ENCODE results near the gene LENEP.
"Not testable (repeated sequence)": the region's sequence is repeated elsewhere in the genome, so short reads cannot be mapped to it uniquely, and the experiment has no call there.

LENEP gene

DNA sequence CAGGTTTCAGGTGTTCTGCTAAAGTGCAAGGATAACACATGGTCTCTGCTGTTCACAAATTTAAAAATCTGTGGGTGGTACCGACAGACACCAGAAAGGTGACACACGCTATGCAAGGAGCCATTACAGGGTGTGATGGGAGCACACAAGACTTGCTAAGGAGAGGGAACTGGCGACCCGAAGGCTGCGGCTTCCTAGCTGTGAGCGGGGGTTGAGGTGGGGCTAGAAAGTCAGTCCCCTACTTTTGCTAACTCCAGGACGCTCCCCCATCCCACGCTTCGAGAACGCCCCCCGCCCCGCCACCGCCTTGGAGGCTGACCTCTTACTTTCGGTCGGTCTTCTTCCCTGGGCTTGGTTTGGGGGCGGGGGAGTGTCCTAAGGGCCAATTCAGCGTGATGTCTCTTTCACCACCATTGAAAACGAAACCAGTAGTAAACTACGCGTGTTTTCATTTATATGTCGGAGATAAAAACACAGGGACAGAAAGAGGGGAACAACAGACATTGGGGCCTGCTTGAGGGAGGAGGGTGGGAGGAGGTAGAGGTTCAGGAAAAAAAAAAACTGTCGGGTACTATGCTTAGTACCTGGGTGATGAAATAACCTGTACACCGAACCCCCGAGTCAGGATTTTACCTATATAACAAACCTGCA, 17.9 kb upstream of the LENEP start:
- no peak for DNase-seq (ENCODE audit: low spot score)

DNA sequence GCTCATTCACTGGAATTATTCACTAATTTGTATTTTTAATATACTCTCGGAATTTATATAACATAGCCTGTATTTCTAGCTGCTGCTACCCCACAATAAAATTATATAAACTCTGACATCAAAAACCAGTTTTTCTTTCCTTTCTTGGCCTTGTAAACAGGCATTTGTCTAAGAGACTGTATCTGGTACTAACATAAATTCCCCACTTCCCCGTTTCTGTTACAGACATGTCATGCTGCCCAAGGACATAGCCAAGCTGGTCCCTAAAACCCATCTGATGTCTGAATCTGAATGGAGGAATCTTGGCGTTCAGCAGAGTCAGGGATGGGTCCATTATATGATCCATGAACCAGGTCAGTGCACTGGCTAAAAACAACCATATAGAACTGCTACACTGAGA, 15.6 kb upstream of the LENEP start:
- not testable (repeated sequence) for DNase-seq (ENCODE audit: low spot score)

GRCh38 chr1:154978360-154978759, 15.0 kb upstream of the LENEP start:
- no peak for DNase-seq (ENCODE audit: low spot score)

GRCh38 chr1:154982341-154982740, 11.0 kb upstream of the LENEP start:
- no peak for DNase-seq (ENCODE audit: low spot score)

DNA sequence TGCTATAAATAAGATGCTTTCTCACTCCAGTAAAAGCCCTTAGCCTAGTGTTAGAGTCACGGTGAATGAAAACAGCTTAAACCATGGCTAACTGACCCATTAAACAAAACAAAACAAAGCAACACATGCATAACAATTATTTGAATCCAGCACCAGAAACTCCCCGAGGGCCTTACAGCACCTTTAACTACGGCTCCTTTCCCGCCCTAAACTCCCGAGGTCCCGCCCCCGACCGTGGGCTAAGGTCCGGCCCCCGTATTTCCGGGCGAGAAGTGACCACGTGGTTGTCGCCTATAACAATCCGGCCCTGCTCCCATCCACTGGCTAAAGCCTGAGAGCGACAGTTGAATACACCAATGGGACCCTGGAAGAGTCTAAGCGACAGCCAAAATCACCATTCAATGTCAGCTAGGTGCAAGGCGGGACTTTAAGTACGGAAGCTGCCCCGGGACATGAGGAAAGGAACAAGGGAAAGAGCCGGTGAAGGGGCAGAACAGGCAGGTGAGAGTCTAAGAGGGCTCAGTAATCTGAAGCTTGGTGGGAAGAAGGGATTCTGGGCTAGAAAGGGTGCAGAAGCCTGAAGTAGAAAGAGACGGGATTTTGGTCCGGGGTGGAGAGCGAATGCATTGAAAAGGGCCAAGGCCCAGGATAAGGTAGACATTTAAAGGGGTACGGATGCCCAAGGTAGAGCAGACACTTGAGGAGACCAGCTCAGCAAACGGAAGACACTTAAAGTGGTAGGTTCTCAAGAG, 10.3 kb upstream of the LENEP start, which contains the start of gene FLAD1:
Gene FLAD1 (plus strand): TSS at position 448 of the 752 bp plus-strand sequence. CDS start 351 bp downstream, outside the sequence.
- peak; percentile 95 for DNase-seq (ENCODE audit: low spot score)

- DNase-seq (ENCODE audit: low spot score) = no peak
These were observed 9.5 kb upstream of the LENEP start for GRCh38 chr1:154983776-154984466.

DNA sequence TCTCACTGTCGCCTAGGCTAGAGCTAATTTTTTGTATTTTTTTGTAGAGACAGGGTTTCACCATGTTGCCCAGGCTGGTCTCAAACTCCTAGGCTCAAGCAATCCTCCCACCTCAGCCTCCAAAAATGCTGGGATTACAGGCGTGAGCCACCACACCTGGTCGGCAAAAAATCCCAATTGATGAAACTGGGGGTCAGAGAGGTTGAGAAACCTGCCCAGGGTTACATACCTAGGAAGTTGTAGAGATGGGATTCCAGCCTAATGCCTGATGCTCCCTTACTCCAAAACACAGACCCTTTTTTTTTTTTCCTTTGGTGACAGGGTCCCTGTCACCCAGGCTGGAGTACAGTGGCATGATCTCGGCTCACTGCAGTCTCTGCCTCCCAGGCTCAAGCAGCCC, 6.7 kb upstream of the LENEP start:
- not testable (repeated sequence) for DNase-seq (ENCODE audit: low spot score)

- DNase-seq (ENCODE audit: low spot score) = no peak
These were observed 6.1 kb upstream of the LENEP start for GRCh38 chr1:154987326-154987725.

GRCh38 chr1:154988058-154988954, 5.1 kb upstream of the LENEP start:
- no peak for DNase-seq (ENCODE audit: low spot score)

GRCh38 chr1:154989195-154989860, 4.1 kb upstream of the LENEP start:
- DNase-seq (ENCODE audit: low spot score) = no peak

- no peak for DNase-seq (ENCODE audit: low spot score)
These were observed 3.1 kb upstream of the LENEP start for GRCh38 chr1:154990276-154990675.

- no peak for DNase-seq (ENCODE audit: low spot score)
These were observed 440 bp upstream of the LENEP start for GRCh38 chr1:154992721-154993571.

DNA sequence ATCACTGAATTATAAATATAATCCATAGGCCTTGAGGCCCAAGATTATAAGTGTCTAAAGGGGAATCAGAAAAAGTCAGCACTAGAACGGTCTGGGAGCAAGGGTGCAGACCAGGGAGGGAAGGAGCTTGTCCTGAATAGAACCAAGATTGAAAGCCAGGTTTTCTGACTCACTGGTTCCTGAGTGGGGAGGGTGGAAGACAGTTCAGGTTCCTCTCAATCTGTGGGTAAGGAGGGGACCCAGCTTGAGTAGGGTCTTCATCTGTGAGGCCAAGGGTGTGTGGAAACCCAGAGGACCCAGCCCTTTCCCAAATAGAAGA, 842 bp downstream of the LENEP start:
- no peak for DNase-seq (ENCODE audit: low spot score)

- DNase-seq (ENCODE audit: low spot score) = no peak
These were observed 1.2 kb downstream of the LENEP start for GRCh38 chr1:154994591-154994990.

- DNase-seq (ENCODE audit: low spot score) = not testable (repeated sequence)
These were observed 2.1 kb downstream of the LENEP start for GRCh38 chr1:154995301-154995983.

GRCh38 chr1:154996966-154997701, 3.7 kb downstream of the LENEP start:
- DNase-seq (ENCODE audit: low spot score) = no peak

DNA sequence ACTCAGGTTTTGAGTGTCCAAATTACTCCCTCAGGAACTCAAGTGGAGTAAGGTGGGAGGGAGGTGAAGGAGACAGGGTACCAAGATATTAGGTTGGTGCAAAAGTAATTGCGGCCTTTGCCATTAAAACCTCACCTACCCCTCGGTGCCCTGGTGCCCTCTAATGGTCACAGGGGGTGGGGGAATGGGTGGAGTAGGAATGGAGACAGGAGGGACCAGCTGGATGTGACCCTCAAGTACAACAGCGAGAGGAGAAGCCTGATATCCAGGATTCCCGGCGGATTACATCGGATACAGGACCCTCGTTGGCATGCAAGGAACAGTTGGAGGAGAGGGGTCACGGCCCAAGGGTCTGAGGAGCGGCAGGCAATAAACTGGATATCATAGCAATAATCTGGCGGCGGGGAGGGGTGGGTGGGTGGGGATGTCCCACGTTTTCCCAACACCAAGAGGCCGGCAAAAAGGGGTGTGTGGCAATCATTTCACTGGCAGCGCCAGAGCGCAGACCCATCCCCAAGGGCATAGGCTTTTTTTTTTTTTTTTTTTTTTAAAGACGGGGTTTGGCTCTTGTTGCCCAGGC, 4.9 kb downstream of the LENEP start:
- no peak for DNase-seq (ENCODE audit: low spot score)

GRCh38 chr1:154998818-154999570, 5.6 kb downstream of the LENEP start:
- peak; percentile 81 for DNase-seq (ENCODE audit: low spot score)
